GM21825 (cell line): ENCODE data around the gene AIF1.

Source experiments
- ATAC-seq: cut with Tn5 transposase; IDR thresholded peaks from one replicate; pipeline ENCODE4 v1.9.1; 2021; ENCODE audit warnings: mild to moderate bottlenecking, moderate library complexity; ENCODE audit not compliant: unreplicated experiment

AIF1 gene

DNA sequence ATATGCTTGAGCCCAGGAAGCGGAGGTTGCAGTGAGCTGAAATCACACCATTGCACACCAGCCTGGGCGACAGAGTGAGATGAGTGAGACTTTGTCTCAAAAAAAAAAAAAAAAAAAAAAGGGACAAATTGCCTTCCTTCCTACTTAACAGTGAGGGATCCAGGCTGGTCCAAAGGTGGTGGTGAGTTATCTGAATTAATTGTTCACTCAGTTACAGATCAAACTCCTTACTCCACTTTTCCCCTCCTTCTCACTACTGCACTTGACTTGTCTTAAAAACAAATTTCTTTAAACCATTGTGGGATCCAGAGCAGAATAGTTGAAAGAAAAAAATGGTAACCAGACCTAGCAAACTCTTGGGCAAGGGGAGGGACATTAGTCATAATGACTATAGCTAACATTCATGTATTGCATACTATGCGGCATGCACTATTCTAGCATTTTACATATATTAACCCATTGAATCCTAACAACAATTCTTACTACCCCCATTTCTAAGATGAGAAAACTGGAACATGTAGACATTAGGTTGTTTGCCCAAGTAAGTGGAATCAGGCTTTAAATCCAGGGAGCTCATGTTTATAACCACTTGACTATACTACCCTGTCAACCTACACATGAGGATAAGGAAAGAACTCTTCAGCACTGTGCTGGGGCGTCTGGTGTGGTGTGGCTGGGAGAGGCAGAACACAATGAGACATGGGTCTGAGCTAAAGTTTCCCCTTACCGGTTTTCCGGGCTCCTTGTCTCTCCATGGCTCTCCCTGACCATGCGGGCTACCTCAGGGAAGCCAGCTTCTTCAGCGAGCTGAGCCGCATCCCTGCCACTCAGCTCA, 48.3 kb downstream of the AIF1 start:
- no peak for ATAC-seq

DNA sequence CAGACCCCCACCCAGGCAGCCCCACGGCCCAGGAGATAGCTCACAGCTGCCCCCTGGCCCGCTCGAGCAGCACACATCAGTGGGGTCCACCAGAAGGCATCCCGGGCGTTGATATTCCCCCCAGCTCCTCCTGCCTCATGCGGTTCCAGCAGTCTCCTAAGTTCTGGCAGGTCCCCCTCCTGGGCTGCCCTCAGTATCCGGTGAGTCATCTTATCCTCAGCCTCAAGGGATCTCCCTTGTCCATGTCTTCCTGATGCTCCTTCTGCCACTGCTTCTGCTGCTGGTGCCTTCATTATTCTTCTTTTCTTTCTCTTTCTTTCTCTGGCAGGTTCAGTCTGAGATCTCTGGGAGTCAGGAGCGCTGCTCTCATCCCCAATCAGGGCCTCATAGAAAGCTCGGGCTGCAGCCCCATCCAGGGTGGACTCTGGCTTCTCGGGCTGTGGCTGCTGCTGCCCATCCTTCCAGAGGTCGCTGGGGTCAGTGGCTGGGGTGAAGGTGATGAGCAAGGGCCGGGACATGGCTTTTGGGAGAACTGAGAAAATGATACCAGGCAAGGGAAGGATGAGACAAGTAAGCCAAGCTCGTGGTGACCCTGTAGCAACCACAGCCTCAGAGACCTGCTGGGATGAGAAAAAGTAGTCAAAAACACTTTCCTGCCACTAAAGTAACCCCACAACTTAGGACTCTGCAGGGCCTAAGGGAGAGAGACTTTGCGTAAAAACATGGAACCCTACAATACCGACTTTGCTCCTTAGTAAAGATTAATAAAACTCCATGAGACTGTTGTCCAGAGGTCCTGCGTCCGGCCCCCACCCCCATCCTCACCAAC, 49.1 kb downstream of the AIF1 start:
- no peak for ATAC-seq

DNA sequence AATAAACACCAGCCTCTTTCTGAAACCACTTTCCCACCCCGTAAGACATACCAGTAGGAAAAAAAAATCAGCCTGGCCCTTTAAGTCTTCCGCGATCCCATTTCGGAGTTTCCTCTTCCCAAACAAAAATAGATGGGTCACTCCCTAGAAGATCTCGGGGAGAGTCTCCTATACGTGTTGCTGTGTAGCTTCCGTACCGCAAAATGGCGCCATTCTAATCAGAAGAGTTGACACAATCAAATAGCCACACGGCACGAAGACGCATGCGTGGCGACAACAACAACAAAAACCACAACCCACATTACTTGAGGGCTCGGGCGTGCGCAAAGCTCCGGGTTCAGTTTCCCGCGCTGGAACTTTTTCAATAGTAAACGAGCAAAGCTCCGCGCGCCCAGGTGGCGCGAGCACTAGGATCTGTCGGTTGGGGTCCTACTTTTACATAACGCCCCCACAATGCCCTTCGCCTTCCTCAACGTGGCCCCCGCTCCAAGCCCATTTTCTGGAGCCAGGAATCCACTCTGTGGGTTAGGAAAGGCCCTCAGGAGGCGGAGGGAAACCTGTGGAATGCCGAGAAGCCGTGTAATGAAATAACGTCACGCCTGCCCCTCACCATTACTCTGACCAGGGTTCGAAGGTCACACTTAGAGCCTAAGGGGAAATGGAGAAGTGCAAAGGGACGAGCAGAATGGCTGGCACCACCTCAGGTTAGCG, 49.9 kb downstream of the AIF1 start, which contains the start of gene GPANK1:
Gene GPANK1 (minus strand): TSS at position 208 of the 711 bp plus-strand sequence. CDS start 519 bp downstream, outside the sequence.
- peak; percentile 26 for ATAC-seq

DNA sequence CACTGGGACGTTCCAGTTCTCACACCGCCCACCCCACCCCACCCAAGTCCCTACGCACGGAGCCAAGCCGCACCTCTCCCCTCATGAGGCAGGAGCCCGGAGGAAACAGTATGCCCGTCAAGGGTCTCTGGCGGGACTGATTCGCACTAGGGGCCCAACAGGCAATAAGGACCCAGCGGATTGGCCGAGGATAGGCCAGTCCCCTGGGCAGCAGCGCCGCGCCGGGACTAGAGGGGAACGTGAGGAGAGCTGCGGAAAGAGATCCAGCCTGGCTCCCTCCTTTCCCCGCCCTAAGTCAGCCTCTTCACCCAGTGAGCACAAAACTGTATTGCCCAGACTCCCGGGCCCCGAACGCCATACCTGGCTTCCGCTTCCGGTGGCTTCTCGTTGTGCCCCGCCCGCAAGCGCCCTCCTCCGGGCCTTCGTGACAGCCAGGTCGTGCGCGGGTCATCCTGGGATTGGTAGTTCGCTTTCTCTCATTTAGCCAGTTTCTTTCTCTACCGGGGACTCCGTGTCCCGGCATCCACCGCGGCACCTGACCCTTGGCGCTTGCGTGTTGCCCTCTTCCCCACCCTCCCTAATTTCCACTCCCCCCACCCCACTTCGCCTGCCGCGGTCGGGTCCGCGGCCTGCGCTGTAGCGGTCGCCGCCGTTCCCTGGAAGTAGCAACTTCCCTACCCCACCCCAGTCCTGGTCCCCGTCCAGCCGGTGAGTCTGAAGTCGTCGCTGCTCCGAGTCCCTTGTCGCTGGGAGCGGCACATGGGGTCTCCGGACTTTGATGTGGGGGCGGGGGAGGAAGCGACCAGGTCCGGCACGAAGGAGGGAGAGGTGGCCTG, 50.7 kb downstream of the AIF1 start, which contains the start of gene CSNK2B:
Gene CSNK2B (plus strand): TSS at position 580 of the 836 bp plus-strand sequence. CDS start 752 bp downstream, outside the sequence.
- peak; percentile 68 for ATAC-seq

DNA sequence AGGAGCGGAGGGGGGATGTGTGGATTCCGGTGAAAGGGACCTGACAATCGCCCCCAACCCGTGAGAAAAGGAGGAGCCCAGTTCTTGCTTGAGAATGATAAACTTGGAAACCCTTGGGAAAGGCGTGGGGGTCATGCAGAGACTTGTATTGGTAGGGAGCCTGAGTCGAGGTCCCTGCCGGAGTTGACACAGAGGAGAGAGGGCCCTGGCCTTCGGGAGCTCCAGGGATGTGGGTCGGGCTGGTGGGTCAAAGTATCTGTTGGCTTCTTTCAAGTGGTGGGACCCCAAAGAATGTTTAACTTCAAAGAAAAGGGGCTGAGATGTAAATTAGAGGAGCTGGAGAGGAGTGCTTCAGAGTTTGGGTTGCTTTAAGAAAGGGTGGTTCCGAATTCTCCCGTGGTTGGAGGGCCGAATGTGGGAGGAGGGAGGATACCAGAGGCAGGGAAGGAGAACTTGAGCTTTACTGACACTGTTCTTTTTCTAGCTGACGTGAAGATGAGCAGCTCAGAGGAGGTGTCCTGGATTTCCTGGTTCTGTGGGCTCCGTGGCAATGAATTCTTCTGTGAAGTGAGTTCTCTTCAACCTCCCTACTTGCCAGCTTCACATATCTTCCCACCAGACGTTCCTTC, 51.4 kb downstream of the AIF1 start:
- ATAC-seq, result no peak
